ENCODE measurements around the gene GOLGA6L10. TPM values are rescaled to one million over a fixed set of nuclear protein-coding genes. Genes with fewer than 3 reads are reported as not detected.
"Not testable (repeated sequence)": the region's sequence is repeated elsewhere in the genome, so short reads cannot be mapped to it uniquely, and the experiment has no call there.

GOLGA6L10 gene
- total and polyA plus RNA-seq, 9 of the 15 experiments (the other 6 are each of a cell fraction or from before 2014, with no cell fraction given) = 0.32 to 7.1 (median 2.0) TPM

DNA sequence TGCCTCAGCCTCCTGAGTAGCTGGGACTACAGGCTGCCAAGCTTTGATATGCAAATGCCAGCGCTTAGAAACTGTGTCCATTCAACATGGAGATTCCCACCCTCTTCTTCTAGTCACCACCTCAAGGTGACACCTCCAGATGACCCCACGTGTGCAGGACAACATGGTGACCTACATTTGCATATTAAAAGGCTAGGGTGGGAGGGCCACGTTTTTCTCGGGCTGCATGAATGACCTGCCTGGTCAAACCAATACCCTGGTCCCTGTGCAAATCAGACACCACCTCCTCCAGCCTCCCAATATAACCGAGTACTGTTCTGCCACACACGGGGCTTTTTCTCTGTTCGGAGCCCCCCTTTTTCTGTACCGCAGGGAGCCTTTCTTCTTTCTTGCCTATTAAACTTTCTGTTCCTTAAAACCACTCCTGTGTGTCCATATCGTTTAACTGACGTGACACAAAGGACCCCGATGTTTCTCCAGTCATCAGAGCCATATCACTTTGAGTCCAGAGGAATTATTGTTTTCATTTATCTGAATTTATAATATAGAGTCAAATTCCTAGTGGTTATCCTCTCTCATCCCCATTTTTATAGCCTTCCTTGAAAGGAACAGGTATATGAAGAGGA lies 32.2 kb upstream of the GOLGA6L10 start:
- H4K20me1 ChIP-seq (replicated peaks; ENCODE audit: control insufficient read depth, insufficient read depth, low read length); ATAC-seq; H3K9ac ChIP-seq (ENCODE audit: insufficient read depth in 1 of 2, low read depth in 2 of 2, low read length in 2 of 2); H3K27ac ChIP-seq (ENCODE audit: extremely low read depth, low read depth, low read length); H2AFZ ChIP-seq (ENCODE audit: low read depth, low read length); FAIRE-seq; intact Hi-C loops (cut with micrococcal nuclease); H3K9me3 ChIP-seq (replicated peaks; ENCODE audit: control insufficient read depth, insufficient read depth, low read depth, low read length); H3K9me1 ChIP-seq (ENCODE audit: control insufficient read depth, insufficient read depth, low read length); H3K27me3 ChIP-seq (ENCODE audit: control insufficient read depth in 2 of 2, insufficient read depth in 2 of 2, low read length in 2 of 2); H3K4me3 ChIP-seq; H3K4me1 ChIP-seq (replicated peaks in 1 of 2; ENCODE audit: control insufficient read depth in 2 of 2, insufficient read depth in 2 of 2, low read length in 2 of 2); H3K36me3 ChIP-seq (ENCODE audit: control insufficient read depth, insufficient read depth, low read length); BruUV-seq (replicated peaks); CTCF ChIA-PET (ENCODE audit: low intra/inter-chr PET ratio); DNase-seq (ENCODE audit: extremely low read depth in 1 of 4, low spot score in 3 of 4); H3K4me2 ChIP-seq (ENCODE audit: insufficient read depth, low read length): not testable (repeated sequence)
- TF ChIP-seq, protein P1, sequence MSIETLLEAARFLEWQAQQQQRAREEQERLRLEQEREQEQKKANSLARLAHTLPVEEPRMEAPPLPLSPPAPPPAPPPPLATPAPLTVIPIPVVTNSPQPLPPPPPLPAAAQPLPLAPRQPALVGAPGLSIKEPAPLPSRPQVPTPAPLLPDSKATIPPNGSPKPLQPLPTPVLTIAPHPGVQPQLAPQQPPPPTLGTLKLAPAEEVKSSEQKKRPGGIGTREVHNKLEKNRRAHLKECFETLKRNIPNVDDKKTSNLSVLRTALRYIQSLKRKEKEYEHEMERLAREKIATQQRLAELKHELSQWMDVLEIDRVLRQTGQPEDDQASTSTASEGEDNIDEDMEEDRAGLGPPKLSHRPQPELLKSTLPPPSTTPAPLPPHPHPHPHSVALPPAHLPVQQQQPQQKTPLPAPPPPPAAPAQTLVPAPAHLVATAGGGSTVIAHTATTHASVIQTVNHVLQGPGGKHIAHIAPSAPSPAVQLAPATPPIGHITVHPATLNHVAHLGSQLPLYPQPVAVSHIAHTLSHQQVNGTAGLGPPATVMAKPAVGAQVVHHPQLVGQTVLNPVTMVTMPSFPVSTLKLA (conservative IDR thresholded peaks at IDR 0.05) = peak; percentile 54; a peak in 3 of 4 replicates
- 23% methylated on average over 8 of the region's 11 CpGs for WGBS (ENCODE audit: insufficient coverage, low coverage, missing lambda C conversion rate)
- in situ Hi-C loops (cut with MboI) = loop anchor here (25.0 kb wide), 1 partner anchor 1956 kb away; no protein-coding TSS in a partner anchor
- H3K79me2 ChIP-seq (ENCODE audit: control insufficient read depth, insufficient read depth, low read length) = peaks cover 22% of the 10 kb centered on the region; the same call in 2 of the 3 replicates
- POLR2A ChIA-PET = interaction anchor here (0.6 kb wide), 1 partner anchor 159 kb away, joined by 4 read pairs; the partner anchor contains the start of gene RPS17

DNA sequence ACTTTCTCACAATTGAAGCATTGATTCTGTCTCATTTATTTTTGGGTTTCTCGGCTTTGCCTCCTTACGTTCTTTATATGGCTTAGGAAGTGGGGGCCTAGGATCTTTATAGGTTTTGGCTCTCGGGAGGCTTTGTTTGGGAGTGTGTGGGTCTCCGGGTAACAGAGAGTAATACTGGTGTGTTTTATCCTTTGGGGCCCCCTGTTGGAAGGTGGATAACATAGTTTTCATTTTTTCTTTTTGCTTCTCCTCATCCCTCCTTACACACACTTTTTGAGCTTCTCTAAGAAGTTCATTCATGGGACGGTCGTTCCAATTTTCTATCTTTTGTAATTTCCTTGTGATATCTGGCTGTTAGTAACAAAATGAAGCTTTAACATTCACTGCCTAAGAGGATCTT lies 30.3 kb upstream of the GOLGA6L10 start:
- H3K9ac ChIP-seq (ENCODE audit: insufficient read depth in 1 of 2, low read depth in 2 of 2, low read length in 2 of 2); H3K9me3 ChIP-seq (replicated peaks; ENCODE audit: control insufficient read depth, insufficient read depth, low read depth, low read length); H3K4me1 ChIP-seq (replicated peaks in 1 of 2; ENCODE audit: control insufficient read depth in 2 of 2, insufficient read depth in 2 of 2, low read length in 2 of 2); H3K9me1 ChIP-seq (ENCODE audit: control insufficient read depth, insufficient read depth, low read length); H4K20me1 ChIP-seq (replicated peaks; ENCODE audit: control insufficient read depth, insufficient read depth, low read length); CTCF ChIA-PET (ENCODE audit: low intra/inter-chr PET ratio); POLR2A ChIA-PET; DNase-seq (ENCODE audit: extremely low read depth in 1 of 4, low spot score in 3 of 4); H3K27ac ChIP-seq (ENCODE audit: extremely low read depth, low read depth, low read length); H3K27me3 ChIP-seq (ENCODE audit: control insufficient read depth in 2 of 2, insufficient read depth in 2 of 2, low read length in 2 of 2); BruUV-seq (replicated peaks); ATAC-seq; intact Hi-C loops (cut with micrococcal nuclease); H3K36me3 ChIP-seq (ENCODE audit: control insufficient read depth, insufficient read depth, low read length); FAIRE-seq; H3K4me3 ChIP-seq; H2AFZ ChIP-seq (ENCODE audit: low read depth, low read length); H3K4me2 ChIP-seq (ENCODE audit: insufficient read depth, low read length): not testable (repeated sequence)
- TF ChIP-seq SMARCE1 (IDR thresholded peaks at IDR 0.05) (0 out of 2 replicates have a peak, but pooled peaks have one; percentile 23), CC2D1A (IDR thresholded peaks at IDR 0.05) (peak; percentile 50; the same call in 1 of the 2 replicates), SMARCA4 (IDR thresholded peaks at IDR 0.05) (peak; percentile 58; the same call in 1 of the 2 replicates), RFX1 (IDR thresholded peaks at IDR 0.05) (peak; percentile 33; the same call in 1 of the 2 replicates)
- TF ChIP-seq, protein P2, sequence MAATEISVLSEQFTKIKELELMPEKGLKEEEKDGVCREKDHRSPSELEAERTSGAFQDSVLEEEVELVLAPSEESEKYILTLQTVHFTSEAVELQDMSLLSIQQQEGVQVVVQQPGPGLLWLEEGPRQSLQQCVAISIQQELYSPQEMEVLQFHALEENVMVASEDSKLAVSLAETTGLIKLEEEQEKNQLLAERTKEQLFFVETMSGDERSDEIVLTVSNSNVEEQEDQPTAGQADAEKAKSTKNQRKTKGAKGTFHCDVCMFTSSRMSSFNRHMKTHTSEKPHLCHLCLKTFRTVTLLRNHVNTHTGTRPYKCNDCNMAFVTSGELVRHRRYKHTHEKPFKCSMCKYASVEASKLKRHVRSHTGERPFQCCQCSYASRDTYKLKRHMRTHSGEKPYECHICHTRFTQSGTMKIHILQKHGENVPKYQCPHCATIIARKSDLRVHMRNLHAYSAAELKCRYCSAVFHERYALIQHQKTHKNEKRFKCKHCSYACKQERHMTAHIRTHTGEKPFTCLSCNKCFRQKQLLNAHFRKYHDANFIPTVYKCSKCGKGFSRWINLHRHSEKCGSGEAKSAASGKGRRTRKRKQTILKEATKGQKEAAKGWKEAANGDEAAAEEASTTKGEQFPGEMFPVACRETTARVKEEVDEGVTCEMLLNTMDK (IDR thresholded peaks at IDR 0.05; ENCODE audit: borderline replicate concordance, insufficient read depth, low read depth, low read length, poor library complexity, severe bottlenecking) = peak; percentile 4
- TF ChIP-seq, protein P3, sequence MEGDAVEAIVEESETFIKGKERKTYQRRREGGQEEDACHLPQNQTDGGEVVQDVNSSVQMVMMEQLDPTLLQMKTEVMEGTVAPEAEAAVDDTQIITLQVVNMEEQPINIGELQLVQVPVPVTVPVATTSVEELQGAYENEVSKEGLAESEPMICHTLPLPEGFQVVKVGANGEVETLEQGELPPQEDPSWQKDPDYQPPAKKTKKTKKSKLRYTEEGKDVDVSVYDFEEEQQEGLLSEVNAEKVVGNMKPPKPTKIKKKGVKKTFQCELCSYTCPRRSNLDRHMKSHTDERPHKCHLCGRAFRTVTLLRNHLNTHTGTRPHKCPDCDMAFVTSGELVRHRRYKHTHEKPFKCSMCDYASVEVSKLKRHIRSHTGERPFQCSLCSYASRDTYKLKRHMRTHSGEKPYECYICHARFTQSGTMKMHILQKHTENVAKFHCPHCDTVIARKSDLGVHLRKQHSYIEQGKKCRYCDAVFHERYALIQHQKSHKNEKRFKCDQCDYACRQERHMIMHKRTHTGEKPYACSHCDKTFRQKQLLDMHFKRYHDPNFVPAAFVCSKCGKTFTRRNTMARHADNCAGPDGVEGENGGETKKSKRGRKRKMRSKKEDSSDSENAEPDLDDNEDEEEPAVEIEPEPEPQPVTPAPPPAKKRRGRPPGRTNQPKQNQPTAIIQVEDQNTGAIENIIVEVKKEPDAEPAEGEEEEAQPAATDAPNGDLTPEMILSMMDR (IDR thresholded peaks at IDR 0.05 in 2 of 3, conservative IDR thresholded peaks at IDR 0.05 in 1 of 3; ENCODE audit: insufficient read depth in 2 of 3, low read depth in 1 of 3, low read length in 3 of 3) = peak in 2 of 3 experiments; percentile 14 to 30; a peak in 2 of 6 replicates
- 68% methylated on average over 6 of the region's 6 CpGs for WGBS (ENCODE audit: insufficient coverage, low coverage, missing lambda C conversion rate)
- in situ Hi-C loops (cut with MboI) = loop anchor here (25.0 kb wide), 1 partner anchor 1958 kb away; no protein-coding TSS in a partner anchor
- peaks cover 23% of the 10 kb centered on the region; the same call in 2 of the 3 replicates for H3K79me2 ChIP-seq (ENCODE audit: control insufficient read depth, insufficient read depth, low read length)

Data from K562 (cell line).